Spinal cord (tissue), 10 donors: ENCODE data around the gene IMMP2L. TPM values are rescaled to one million over a fixed set of nuclear protein-coding genes. Genes with fewer than 3 reads are reported as not detected.

Experiments
- DNase-seq, 6 donors: peaks; one replicate each; pipeline versions ENCODE4 v3.0.0 to v3.0.0-alpha.2; 2013 to 2015; ENCODE audit warnings: low spot score in 6 of 6, low read depth in 4 of 6
- H3K27ac ChIP-seq: one replicate; pipeline ENCODE4 v1.5.1; 2013; ENCODE audit warnings: low read depth, low read length, control low read depth
- H3K27me3 ChIP-seq: one replicate; pipeline ENCODE4 v1.6.1; 2013; ENCODE audit warnings: low read length; ENCODE audit not compliant: control insufficient read depth, insufficient read depth
- H3K36me3 ChIP-seq: one replicate; pipeline ENCODE4 v1.6.1; 2013; ENCODE audit warnings: low read length; ENCODE audit not compliant: control insufficient read depth, insufficient read depth
- H3K4me1 ChIP-seq: one replicate; pipeline ENCODE4 v1.6.1; 2013; ENCODE audit warnings: low read length; ENCODE audit not compliant: control insufficient read depth, insufficient read depth
- H3K4me3 ChIP-seq: one replicate; pipeline ENCODE4 v1.5.1; 2013; ENCODE audit warnings: low read depth, low read length, control low read depth
- H3K9me3 ChIP-seq: one replicate; pipeline ENCODE4 v1.6.1; 2013; ENCODE audit warnings: low read length; ENCODE audit not compliant: control insufficient read depth, insufficient read depth
- WGBS: methylation state at CpG from one replicate; pipeline ENCODE4 v1.1.5; 2013; ENCODE audit warnings: missing lambda C conversion rate; ENCODE audit not compliant: insufficient coverage; 5-methylcytosine and 5-hydroxymethylcytosine counted together
- polyA plus RNA-seq, 2 donors: library from polyadenylated mRNA; unstranded; fragments of 120-200 nt; gene quantifications; one replicate each; pipeline ENCODE4 v1.2.1, GENCODE V29; 2013; ENCODE audit not compliant: insufficient read length in 2 of 2
- total RNA-seq, 2 donors: library from RNA; depleted of rRNA in 1 of 2; stranded (reverse); fragments of 120-200 nt in 1 of 2; fragments of >200 nt in 1 of 2; gene quantifications; one replicate each; pipeline versions ENCODE4 v1.2.3 to v1.2.4, GENCODE V29; 2013 to 2014
- donor health status: healthy.

IMMP2L gene
- total and polyA plus RNA-seq, 4 donors = 14.8 to 26.8 (median 17.4) TPM

DNA sequence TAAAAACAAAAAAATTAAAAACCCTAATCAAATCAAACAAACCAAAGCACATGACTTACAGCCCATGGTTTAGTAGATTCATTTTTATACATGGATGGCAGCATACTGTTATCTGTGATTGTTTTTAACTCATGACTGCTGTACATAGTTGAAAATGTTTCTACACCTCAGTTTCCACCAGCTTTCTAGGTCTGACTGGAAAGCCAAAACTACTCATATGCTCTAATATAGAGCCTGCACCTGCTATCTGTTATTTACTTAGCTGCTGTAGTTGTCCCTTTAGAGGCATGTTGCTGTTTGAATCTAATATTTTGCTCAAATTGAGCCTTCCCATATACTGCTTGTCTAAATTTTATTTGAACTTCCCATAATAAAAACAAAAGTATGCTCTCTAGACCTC lies 761.3 kb downstream of the IMMP2L start:
- H3K4me1 ChIP-seq = no peaks in the 10 kb centered on the region
- no peaks in the 10 kb centered on the region for H3K27me3 ChIP-seq
- no peak overlapping the region for H3K27ac ChIP-seq
- H3K9me3 ChIP-seq = no peaks in the 10 kb centered on the region
- H3K4me3 ChIP-seq = no peak overlapping the region
- no peaks in the 10 kb centered on the region for H3K36me3 ChIP-seq
- DNase-seq = no peak

DNA sequence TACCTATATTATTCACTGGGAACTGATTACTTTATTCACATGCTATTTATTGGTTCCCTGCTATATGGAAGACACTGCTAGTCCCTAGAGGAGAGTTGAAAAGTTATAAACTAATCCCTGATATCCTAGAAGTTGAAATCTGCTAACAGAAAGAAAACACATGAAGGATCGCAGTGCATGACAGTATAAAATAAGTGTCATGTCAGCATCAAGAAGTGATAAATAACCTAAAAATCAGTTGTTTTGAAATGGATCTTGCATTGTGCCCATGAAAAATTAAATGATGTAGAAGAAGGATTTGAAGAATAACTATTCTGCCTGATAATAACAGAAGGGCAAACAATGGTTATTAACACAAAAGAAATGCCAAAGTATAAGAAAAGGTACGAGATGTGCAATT lies 764.6 kb downstream of the IMMP2L start:
- Histone ChIP-seq H3K27ac (no peak overlapping the region), H3K4me3 (no peak overlapping the region), H3K36me3 (no peaks in the 10 kb centered on the region), H3K27me3 (no peaks in the 10 kb centered on the region), H3K4me1 (no peaks in the 10 kb centered on the region), H3K9me3 (no peaks in the 10 kb centered on the region)
- no peak for DNase-seq
- WGBS = no CpG with 5 or more reads among the region's 2 CpGs

DNA sequence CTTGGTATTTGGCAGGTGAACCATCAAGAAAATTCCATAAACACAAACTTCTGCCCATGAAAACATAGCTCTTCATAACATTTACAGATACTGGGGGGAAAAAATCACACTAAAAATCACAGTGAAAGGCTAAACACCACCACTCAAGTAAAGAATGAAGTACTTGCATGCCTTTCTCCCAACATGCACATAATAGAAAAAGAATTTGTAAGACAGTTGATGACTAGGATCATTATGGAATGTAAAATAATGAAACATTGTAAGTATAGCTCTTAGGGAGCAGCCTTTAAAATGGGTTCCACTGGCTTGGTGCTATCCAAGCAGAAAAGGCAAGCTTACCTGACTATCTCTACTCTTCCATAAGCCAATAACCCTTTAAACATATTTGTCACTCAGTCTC lies 771.3 kb downstream of the IMMP2L start:
- Histone ChIP-seq H3K4me3 (no peak overlapping the region), H3K9me3 (no peaks in the 10 kb centered on the region), H3K27ac (no peak overlapping the region), H3K4me1 (no peaks in the 10 kb centered on the region), H3K27me3 (no peaks in the 10 kb centered on the region), H3K36me3 (no peaks in the 10 kb centered on the region)
- DNase-seq = no peak

DNA sequence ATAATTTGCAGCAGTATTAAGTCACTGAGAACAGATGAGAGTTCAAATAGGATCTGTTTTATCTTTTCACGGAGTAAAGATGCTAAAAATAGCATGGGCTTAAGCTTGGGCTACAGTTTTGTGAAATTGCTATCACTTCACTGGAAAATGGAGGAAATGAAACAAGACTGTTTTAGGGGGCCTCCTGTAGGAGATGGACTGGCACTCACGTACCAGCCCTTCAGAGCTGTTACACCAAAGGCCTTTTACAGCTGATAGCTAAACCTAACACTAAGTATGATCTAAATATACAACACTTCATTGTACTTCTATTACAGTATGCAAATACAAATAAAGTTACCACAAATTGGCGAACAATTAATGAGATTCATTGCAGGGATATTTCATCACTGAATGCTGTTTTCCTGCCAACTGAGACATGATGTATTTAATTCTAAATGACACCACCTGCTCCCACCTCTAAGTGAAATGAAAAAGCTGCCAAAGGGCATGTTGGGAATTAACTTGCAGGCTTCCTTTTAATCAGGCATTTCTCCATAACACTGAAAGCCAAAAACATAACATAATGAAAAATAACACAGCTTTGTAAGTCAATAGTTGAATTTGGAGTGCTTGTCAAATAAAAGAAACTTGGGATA lies 775.8 kb downstream of the IMMP2L start:
- Histone ChIP-seq H3K4me3 (no peak overlapping the region), H3K27ac (no peak overlapping the region), H3K4me1 (no peaks in the 10 kb centered on the region), H3K27me3 (no peaks in the 10 kb centered on the region), H3K36me3 (no peaks in the 10 kb centered on the region), H3K9me3 (no peaks in the 10 kb centered on the region)
- WGBS = 40% methylated on average over 2 of the region's 3 CpGs
- DNase-seq = peak in 2 of 6 donors; percentile 65 to 78

DNA sequence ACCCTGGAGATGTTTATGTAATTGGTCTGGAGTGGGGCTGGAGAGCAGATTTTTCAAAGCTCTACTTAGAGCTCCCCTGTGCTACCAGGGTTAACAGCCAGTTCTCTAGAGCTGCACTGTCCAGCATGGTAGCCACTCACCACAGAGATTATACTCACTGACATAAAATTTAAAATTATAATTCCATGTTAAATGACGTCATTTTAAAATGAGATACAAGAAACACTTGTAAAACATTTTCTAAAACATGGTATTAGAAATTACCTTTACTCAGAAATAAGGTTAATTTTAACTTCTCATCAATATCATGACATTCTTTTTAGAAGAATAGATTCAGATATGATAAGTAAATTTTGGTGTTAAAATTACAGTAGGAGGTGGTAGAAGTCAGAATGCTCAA lies 777.5 kb downstream of the IMMP2L start:
- Histone ChIP-seq H3K4me3 (no peak overlapping the region), H3K4me1 (no peaks in the 10 kb centered on the region), H3K9me3 (no peaks in the 10 kb centered on the region), H3K27me3 (no peaks in the 10 kb centered on the region), H3K36me3 (no peaks in the 10 kb centered on the region), H3K27ac (no peak overlapping the region)
- DNase-seq = no peak
- no CpG with 5 or more reads among the region's 1 CpG for WGBS

DNA sequence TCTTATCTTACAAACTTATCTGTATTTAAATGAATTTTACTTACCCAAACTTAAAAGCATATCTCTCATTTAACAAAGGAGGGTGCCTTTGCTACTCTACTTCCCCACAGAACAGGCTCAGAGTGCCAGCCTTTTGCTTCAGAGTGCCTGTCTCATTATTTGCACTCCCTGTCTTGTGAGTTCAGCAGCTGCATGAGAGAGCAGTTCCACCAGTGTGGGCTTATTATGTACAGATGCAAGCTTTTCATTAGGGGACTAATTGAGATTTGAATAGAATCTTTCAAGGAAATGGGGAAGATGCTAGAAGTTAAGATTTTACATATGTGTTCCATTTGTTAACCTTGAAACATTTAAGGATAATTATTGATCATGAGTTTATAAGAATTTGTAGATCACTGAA lies 781.6 kb downstream of the IMMP2L start:
- no peak overlapping the region for H3K27ac ChIP-seq
- peak in 2 of 6 donors; percentile 47 to 81 for DNase-seq
- H3K4me3 ChIP-seq = no peak overlapping the region
- H3K9me3 ChIP-seq = no peaks in the 10 kb centered on the region
- H3K36me3 ChIP-seq = no peaks in the 10 kb centered on the region
- H3K4me1 ChIP-seq = no peaks in the 10 kb centered on the region
- no peaks in the 10 kb centered on the region for H3K27me3 ChIP-seq

DNA sequence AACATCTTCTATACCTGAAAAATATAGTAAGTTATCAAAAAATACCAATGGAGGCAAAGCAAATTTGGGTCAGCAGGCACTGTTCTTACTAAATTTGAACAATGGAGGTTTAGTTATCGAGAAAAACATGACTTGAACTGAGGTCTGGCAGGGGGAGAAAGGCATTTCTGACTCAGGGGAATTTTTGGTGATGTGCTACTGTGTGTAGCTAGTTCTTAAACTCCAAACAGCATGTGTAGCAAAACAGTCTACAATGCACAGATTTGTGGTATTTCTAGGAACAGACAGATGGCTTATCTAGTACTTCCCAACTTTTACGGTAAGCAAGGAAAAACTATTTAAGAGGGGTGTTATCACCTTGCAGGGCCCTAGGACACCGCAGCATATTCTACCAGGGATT lies 783.0 kb downstream of the IMMP2L start:
- Histone ChIP-seq H3K4me3 (no peak overlapping the region), H3K27ac (no peak overlapping the region), H3K9me3 (no peaks in the 10 kb centered on the region), H3K4me1 (no peaks in the 10 kb centered on the region), H3K27me3 (no peaks in the 10 kb centered on the region), H3K36me3 (no peaks in the 10 kb centered on the region)
- 94% methylated on average over 2 of the region's 3 CpGs for WGBS
- DNase-seq = no peak

DNA sequence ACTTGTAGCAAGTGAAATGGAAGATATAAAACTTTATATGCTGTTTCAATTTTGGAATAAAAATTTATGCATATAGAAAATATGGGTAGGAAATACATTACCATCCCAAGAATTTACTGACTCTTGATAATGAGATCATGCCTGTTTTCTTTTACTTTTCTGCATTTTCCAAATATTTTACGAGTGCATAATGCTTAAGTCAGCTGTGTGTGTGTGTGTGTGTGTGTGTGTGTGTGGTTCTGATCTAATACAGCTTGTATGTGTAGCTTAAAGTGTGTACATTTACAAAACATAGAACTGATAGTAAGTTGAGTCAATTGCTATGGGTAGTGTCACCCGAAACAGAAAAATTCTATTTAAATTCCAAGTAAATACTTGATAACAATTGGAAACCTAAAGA lies 787.2 kb downstream of the IMMP2L start:
- no CpG with 5 or more reads among the region's 2 CpGs for WGBS

DNA sequence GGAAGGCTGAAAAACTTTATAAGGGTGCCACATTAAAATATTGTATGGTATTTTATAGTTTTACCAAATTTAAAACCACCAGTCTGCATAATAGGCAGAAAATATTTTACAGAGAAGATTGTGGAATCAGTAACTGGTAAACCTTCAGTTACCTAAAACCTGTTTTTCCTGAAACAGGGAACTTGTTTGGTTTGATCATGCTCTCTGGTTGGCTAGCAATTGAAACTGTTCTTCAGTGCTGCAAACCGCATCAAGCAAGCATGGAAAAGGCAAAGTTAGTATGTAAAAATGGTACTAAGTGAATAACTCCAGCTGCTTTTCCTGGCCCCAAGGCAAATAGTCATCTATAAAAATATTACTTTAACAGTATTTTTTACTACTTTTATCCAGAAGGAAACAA lies 788.2 kb downstream of the IMMP2L start:
- H3K4me1 ChIP-seq = no peaks in the 10 kb centered on the region
- no peaks in the 10 kb centered on the region for H3K9me3 ChIP-seq
- H3K4me3 ChIP-seq = no peak overlapping the region
- no peaks in the 10 kb centered on the region for H3K27me3 ChIP-seq
- 80% methylated on average over 1 of the region's 1 CpG for WGBS
- no peak overlapping the region for H3K27ac ChIP-seq
- no peak for DNase-seq
- H3K36me3 ChIP-seq = no peaks in the 10 kb centered on the region

More for the DNA sequence above, 787.2 kb downstream of the IMMP2L start:
- Histone ChIP-seq H3K27me3 (no peaks in the 10 kb centered on the region), H3K9me3 (no peaks in the 10 kb centered on the region), H3K4me1 (no peaks in the 10 kb centered on the region), H3K4me3 (no peak overlapping the region), H3K27ac (no peak overlapping the region), H3K36me3 (no peaks in the 10 kb centered on the region)
- DNase-seq = no peak

DNA sequence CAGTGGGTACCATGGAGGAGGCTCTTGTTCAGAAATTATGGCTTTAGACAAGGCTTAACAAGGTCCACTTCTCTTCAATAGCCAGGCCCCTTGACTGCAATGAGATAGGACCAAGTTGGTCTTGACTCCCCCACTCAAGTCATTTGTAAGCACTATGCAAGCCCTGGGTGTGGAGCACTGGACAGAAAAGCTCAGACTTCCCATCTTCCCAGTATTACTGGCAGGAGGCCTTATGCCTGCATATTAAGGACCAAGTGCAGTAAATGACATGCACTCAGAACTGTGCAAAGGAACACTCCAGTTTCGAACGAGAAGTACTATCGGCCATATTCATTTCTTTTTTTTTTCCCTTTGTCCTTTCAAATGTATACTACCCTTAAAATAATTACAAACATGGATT lies 789.7 kb downstream of the IMMP2L start:
- Histone ChIP-seq H3K27ac (no peak overlapping the region), H3K4me1 (no peaks in the 10 kb centered on the region), H3K27me3 (no peaks in the 10 kb centered on the region), H3K9me3 (no peaks in the 10 kb centered on the region), H3K36me3 (no peaks in the 10 kb centered on the region), H3K4me3 (no peak overlapping the region)
- no peak for DNase-seq
- 100% methylated on average over 2 of the region's 3 CpGs for WGBS
